Neural crest cell (in vitro differentiated cells): Measurements from ENCODE around the gene SLC39A1. TPM values are rescaled to one million over a fixed set of nuclear protein-coding genes. Genes with fewer than 3 reads are reported as not detected.

Experiments used
- DNase-seq: peaks from one replicate; pipeline ENCODE4 v3.0.0; 2021; ENCODE audit warnings: low read depth, mixed read lengths, low spot score
- H3K27ac Mint-ChIP-seq: one replicate; pipeline ENCODE4 v1.8.0; 2021; ENCODE audit warnings: mild to moderate bottlenecking, mixed read lengths; ENCODE audit not compliant: unreplicated experiment
- H3K27me3 Mint-ChIP-seq: 2 replicates; pipeline ENCODE4 v1.8.0; 2021; ENCODE audit warnings: low read depth, mild to moderate bottlenecking, mixed read lengths
- H3K36me3 Mint-ChIP-seq: 2 replicates; pipeline ENCODE4 v1.8.0; 2021; ENCODE audit warnings: low read depth, mild to moderate bottlenecking, mixed read lengths
- H3K4me1 Mint-ChIP-seq: 2 replicates; pipeline ENCODE4 v1.8.0; 2021; ENCODE audit warnings: mixed read lengths
- H3K4me3 Mint-ChIP-seq: one replicate; pipeline ENCODE4 v1.8.0; 2021; ENCODE audit warnings: mild to moderate bottlenecking, mixed read lengths
- H3K9me3 Mint-ChIP-seq: 2 replicates; pipeline ENCODE4 v1.8.0; 2021; ENCODE audit warnings: mixed read lengths
- CTCF ChIP-seq: fragments of 200-600 bp; sonication (generic); conservative IDR thresholded peaks from 2 replicates; pipeline ENCODE4 v1.5.0; 2021; ENCODE audit warnings: antibody characterized with exemption, mild to moderate bottlenecking
- total RNA-seq: library from RNA; stranded (reverse); gene quantifications from 2 replicates; pipeline ENCODE4 v1.2.1, GENCODE V29; 2021

The SLC39A1 gene
- total RNA-seq, 1 donor from 2014 or later: 113 TPM

- no peak for TF ChIP-seq CTCF
- H3K9me3 Mint-ChIP-seq: no peaks in the 10 kb centered on the region
- no peak overlapping the region for H3K27ac Mint-ChIP-seq
- peaks cover 3% of the 10 kb centered on the region for H3K36me3 Mint-ChIP-seq
- H3K4me3 Mint-ChIP-seq: peak overlapping the region; percentile 57
- no peaks in the 10 kb centered on the region for H3K27me3 Mint-ChIP-seq
- DNase-seq: no peak
- peaks cover 14% of the 10 kb centered on the region for H3K4me1 Mint-ChIP-seq
These were observed 22.6 kb downstream of the SLC39A1 start for GRCh38 chr1:153940756-153941155.

- no peak for TF ChIP-seq CTCF
- Mint-ChIP-seq H3K4me3 (peak overlapping the region; percentile 54), H3K36me3 (peaks cover 5% of the 10 kb centered on the region), H3K27ac (peak overlapping the region; percentile 78), H3K27me3 (no peaks in the 10 kb centered on the region), H3K9me3 (no peaks in the 10 kb centered on the region), H3K4me1 (peaks cover 2% of the 10 kb centered on the region)
- DNase-seq: no peak
These were observed 23.9 kb downstream of the SLC39A1 start for GRCh38 chr1:153939476-153939875.

GRCh38 chr1:153938996-153939395 lies 24.3 kb downstream of the SLC39A1 start:
- Mint-ChIP-seq H3K27me3 (no peaks in the 10 kb centered on the region), H3K4me1 (no peaks in the 10 kb centered on the region), H3K9me3 (no peaks in the 10 kb centered on the region), H3K4me3 (peak overlapping the region; percentile 54), H3K27ac (peak overlapping the region; percentile 78), H3K36me3 (peaks cover 5% of the 10 kb centered on the region)
- no peak for DNase-seq
- no peak for TF ChIP-seq CTCF

- no peaks in the 10 kb centered on the region for H3K27me3 Mint-ChIP-seq
- peak overlapping the region; percentile 38 for H3K4me3 Mint-ChIP-seq
- no peak overlapping the region for H3K27ac Mint-ChIP-seq
- H3K9me3 Mint-ChIP-seq: no peaks in the 10 kb centered on the region
- no peak for TF ChIP-seq CTCF
- DNase-seq: no peak
- no peaks in the 10 kb centered on the region for H3K4me1 Mint-ChIP-seq
- peaks cover 5% of the 10 kb centered on the region for H3K36me3 Mint-ChIP-seq
These were observed 26.0 kb downstream of the SLC39A1 start for GRCh38 chr1:153937331-153937730.

GRCh38 chr1:153936011-153936802 lies 27.1 kb downstream of the SLC39A1 start:
- DNase-seq: no peak
- Mint-ChIP-seq H3K4me3 (peak overlapping the region; percentile 34), H3K27ac (no peak overlapping the region), H3K4me1 (no peaks in the 10 kb centered on the region), H3K27me3 (no peaks in the 10 kb centered on the region), H3K36me3 (peaks cover 5% of the 10 kb centered on the region), H3K9me3 (no peaks in the 10 kb centered on the region)
- no peak for TF ChIP-seq CTCF
